Progenitor cell of endocrine pancreas (in vitro differentiated cells): ENCODE measurements around the gene FOXL1. TPM values are rescaled to one million over a fixed set of nuclear protein-coding genes. Genes with fewer than 3 reads are reported as not detected.

Experiments used
- DNase-seq: peaks from one replicate; pipeline ENCODE4 v3.0.0; 2021; ENCODE audit warnings: low spot score; ENCODE audit not compliant: unreplicated experiment
- H3K27ac Mint-ChIP-seq: 2 replicates; pipeline ENCODE4 v1.8.0; 2021; ENCODE audit warnings: mild to moderate bottlenecking, moderate library complexity, mixed read lengths
- H3K27me3 Mint-ChIP-seq: 2 replicates; pipeline ENCODE4 v1.8.0; 2021; ENCODE audit warnings: mixed read lengths
- H3K36me3 Mint-ChIP-seq: 2 replicates; pipeline ENCODE4 v1.8.0; 2022; ENCODE audit warnings: mixed read lengths; ENCODE audit not compliant: insufficient read depth
- H3K4me1 Mint-ChIP-seq: 2 replicates; pipeline ENCODE4 v1.8.0; 2021; ENCODE audit warnings: low read depth, mixed read lengths
- H3K4me3 Mint-ChIP-seq: 2 replicates; pipeline ENCODE4 v1.8.0; 2021; ENCODE audit warnings: low read depth, mild to moderate bottlenecking, moderate library complexity, mixed read lengths
- H3K9me3 Mint-ChIP-seq: 2 replicates; pipeline ENCODE4 v1.8.0; 2021; ENCODE audit warnings: low read depth, mixed read lengths
- CTCF ChIP-seq: fragments of 200-600 bp; sonication (generic); IDR thresholded peaks from one replicate; pipeline ENCODE4 v1.5.0; 2021; ENCODE audit warnings: antibody characterized with exemption, mild to moderate bottlenecking; ENCODE audit not compliant: unreplicated experiment
- total RNA-seq: library from RNA; stranded (reverse); gene quantifications from 2 replicates; pipeline ENCODE4 v1.2.1, GENCODE V29; 2021

The FOXL1 gene
- total RNA-seq, 1 donor from 2014 or later: not detected

GRCh38 chr16:86573646-86574508 lies 4.5 kb upstream of the FOXL1 start:
- H3K9me3 Mint-ChIP-seq: no peaks in the 10 kb centered on the region
- H3K4me1 Mint-ChIP-seq: peaks cover 12% of the 10 kb centered on the region
- H3K4me3 Mint-ChIP-seq: no peak overlapping the region
- no peak for DNase-seq
- peaks cover 97% of the 10 kb centered on the region for H3K27me3 Mint-ChIP-seq
- TF ChIP-seq CTCF: no peak
- H3K27ac Mint-ChIP-seq: no peak overlapping the region
- H3K36me3 Mint-ChIP-seq: no peaks in the 10 kb centered on the region

GRCh38 chr16:86574646-86575045 lies 3.7 kb upstream of the FOXL1 start:
- no peak for DNase-seq
- Mint-ChIP-seq H3K9me3 (no peaks in the 10 kb centered on the region), H3K27me3 (peaks cover 93% of the 10 kb centered on the region), H3K4me3 (no peak overlapping the region), H3K27ac (no peak overlapping the region), H3K4me1 (peaks cover 14% of the 10 kb centered on the region), H3K36me3 (no peaks in the 10 kb centered on the region)
- no peak for TF ChIP-seq CTCF

GRCh38 chr16:86575095-86575685 lies 3.2 kb upstream of the FOXL1 start:
- no peak for TF ChIP-seq CTCF
- Mint-ChIP-seq H3K9me3 (no peaks in the 10 kb centered on the region), H3K4me1 (peaks cover 15% of the 10 kb centered on the region), H3K27ac (no peak overlapping the region), H3K36me3 (no peaks in the 10 kb centered on the region), H3K27me3 (peaks cover 93% of the 10 kb centered on the region), H3K4me3 (no peak overlapping the region)
- DNase-seq: no peak

- H3K36me3 Mint-ChIP-seq: no peaks in the 10 kb centered on the region
- H3K4me1 Mint-ChIP-seq: peaks cover 15% of the 10 kb centered on the region
- peak; percentile 69 for TF ChIP-seq CTCF
- peaks cover 94% of the 10 kb centered on the region for H3K27me3 Mint-ChIP-seq
- H3K27ac Mint-ChIP-seq: peak overlapping the region; percentile 41
- H3K4me3 Mint-ChIP-seq: peak overlapping the region; percentile 70
- H3K9me3 Mint-ChIP-seq: no peaks in the 10 kb centered on the region
- peak; percentile 79 for DNase-seq
Observed at GRCh38 chr16:86575754-86576557, 2.4 kb upstream of the FOXL1 start.
